HepG2 (cell line): ENCODE data around the gene CPEB2. TPM values are rescaled to one million over a fixed set of nuclear protein-coding genes. Genes with fewer than 3 reads are reported as not detected.
A peak's percentile ranks its signal among the peaks of the same experiment; 100 is the strongest.

ENCODE experiments used
- JUND ChIP-seq: sonication (generic); formaldehyde crosslinking; IDR thresholded peaks from 2 replicates; pipeline ENCODE4 v1.8.0; 2022; ENCODE audit warnings: mild to moderate bottlenecking, missing genetic modification reagents
- NFE2 ChIP-seq: sonication (generic); formaldehyde crosslinking; IDR thresholded peaks from 2 replicates; pipeline ENCODE4 v1.4.0; 2020; ENCODE audit warnings: missing genetic modification reagents
- NFE2L1 ChIP-seq: sonication (generic); formaldehyde crosslinking; IDR thresholded peaks from 2 replicates; pipeline ENCODE4 v1.4.0; 2020; ENCODE audit warnings: missing genetic modification reagents, mild to moderate bottlenecking, borderline replicate concordance
- NFKBIZ ChIP-seq: IDR thresholded peaks from 2 replicates; pipeline ENCODE4 v1.6.1; 2018; ENCODE audit warnings: missing genetic modification reagents, missing compliant biosample characterization
- polyA plus RNA-seq, 8 experiments: library from polyadenylated mRNA; depleted of rRNA in 3 of 8; stranded (reverse) in 7 of 8; unstranded in 1 of 8; fragments of >200 nt; fragmentation: Illumina TruSeq in 4 of 8; extraction: Trizol in 4 of 8; gene quantifications; 2 replicates each; pipeline versions ENCODE4 v1.2.1 to v1.2.3, GENCODE V29; 2011 to 2016; ENCODE audit warnings: low read depth in 4 of 8, missing spikeins in 1 of 8, mixed read lengths in 1 of 8; ENCODE audit not compliant: insufficient read depth in 1 of 8
- total RNA-seq, 5 experiments: library from RNA; depleted of rRNA; stranded (reverse); fragments of >200 nt; fragmentation: Illumina TruSeq; extraction: Trizol; gene quantifications; 2 replicates each; pipeline ENCODE4 v1.2.3, GENCODE V29; 2016; ENCODE audit warnings: low read depth in 1 of 5
- TF ChIP-seq, protein P1 (sequence below): sonication (generic); formaldehyde crosslinking; IDR thresholded peaks from 2 replicates; pipeline ENCODE4 v1.4.0; 2020; ENCODE audit warnings: missing genetic modification reagents
- TF ChIP-seq, protein P2 (sequence below): sonication (generic); formaldehyde crosslinking; IDR thresholded peaks from 2 replicates; pipeline ENCODE4 v1.5.1; 2020; ENCODE audit warnings: mild to moderate bottlenecking, missing genetic modification reagents
- TF ChIP-seq, protein P3 (sequence below): sonication (generic); formaldehyde crosslinking; IDR thresholded peaks from 2 replicates; pipeline ENCODE4 v1.5.0; 2020; ENCODE audit warnings: mild to moderate bottlenecking, missing genetic modification reagents, moderate library complexity
- TF ChIP-seq, protein P4 (sequence below): sonication (generic); formaldehyde crosslinking; conservative IDR thresholded peaks from 2 replicates; pipeline ENCODE4 v1.8.1; 2023; ENCODE audit warnings: missing genetic modification reagents
- TF ChIP-seq, protein P5 (sequence below): sonication (generic); formaldehyde crosslinking; IDR thresholded peaks from 2 replicates; pipeline ENCODE4 v1.9.0; 2021; ENCODE audit warnings: missing genetic modification reagents, borderline replicate concordance

CPEB2 gene
- total and polyA plus RNA-seq, 2 of the 13 experiments (the other 11 are each of a cell fraction or from before 2014, with no cell fraction given): 2.0 to 2.5 TPM

DNA sequence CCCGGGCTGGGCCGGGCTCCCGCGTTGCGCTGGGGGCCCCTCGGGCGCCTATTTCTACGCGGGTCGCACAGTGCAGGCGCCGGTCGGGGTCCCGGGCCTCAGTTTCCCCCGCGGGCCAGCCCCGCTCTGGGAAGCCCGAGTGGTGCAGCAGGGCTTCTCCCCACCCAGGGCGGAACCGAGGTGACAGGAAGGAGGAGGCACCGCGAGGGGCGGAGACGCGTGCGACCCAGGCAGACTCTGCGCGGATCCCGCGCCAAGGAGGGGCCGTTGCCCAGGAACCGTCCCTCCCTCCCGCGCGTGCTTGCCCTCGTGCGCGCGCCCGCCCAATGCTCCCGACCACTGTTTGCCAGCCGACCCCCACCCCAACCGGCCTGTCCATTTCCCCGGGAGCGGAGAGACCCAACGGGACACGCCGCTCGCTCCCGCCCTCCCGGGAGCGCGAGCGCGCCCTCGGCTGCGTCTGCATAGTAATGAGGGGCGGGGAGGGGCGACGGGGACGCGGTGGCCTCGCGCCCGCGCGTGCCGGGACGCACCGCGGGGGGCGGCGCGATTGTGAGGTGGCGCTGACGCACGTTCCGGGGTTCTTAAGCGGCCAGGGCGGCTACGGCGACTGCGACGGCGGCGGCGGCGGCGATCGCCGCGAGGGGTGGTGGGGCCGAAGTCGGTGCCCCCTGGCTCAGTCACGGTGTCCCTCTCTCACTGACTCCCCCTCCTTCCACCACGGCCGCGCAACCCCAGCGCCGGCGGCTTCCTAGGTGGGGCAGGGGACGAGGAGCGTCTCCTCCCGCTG lies at the start of gene CPEB2 (continued):
- TF ChIP-seq, protein P1, sequence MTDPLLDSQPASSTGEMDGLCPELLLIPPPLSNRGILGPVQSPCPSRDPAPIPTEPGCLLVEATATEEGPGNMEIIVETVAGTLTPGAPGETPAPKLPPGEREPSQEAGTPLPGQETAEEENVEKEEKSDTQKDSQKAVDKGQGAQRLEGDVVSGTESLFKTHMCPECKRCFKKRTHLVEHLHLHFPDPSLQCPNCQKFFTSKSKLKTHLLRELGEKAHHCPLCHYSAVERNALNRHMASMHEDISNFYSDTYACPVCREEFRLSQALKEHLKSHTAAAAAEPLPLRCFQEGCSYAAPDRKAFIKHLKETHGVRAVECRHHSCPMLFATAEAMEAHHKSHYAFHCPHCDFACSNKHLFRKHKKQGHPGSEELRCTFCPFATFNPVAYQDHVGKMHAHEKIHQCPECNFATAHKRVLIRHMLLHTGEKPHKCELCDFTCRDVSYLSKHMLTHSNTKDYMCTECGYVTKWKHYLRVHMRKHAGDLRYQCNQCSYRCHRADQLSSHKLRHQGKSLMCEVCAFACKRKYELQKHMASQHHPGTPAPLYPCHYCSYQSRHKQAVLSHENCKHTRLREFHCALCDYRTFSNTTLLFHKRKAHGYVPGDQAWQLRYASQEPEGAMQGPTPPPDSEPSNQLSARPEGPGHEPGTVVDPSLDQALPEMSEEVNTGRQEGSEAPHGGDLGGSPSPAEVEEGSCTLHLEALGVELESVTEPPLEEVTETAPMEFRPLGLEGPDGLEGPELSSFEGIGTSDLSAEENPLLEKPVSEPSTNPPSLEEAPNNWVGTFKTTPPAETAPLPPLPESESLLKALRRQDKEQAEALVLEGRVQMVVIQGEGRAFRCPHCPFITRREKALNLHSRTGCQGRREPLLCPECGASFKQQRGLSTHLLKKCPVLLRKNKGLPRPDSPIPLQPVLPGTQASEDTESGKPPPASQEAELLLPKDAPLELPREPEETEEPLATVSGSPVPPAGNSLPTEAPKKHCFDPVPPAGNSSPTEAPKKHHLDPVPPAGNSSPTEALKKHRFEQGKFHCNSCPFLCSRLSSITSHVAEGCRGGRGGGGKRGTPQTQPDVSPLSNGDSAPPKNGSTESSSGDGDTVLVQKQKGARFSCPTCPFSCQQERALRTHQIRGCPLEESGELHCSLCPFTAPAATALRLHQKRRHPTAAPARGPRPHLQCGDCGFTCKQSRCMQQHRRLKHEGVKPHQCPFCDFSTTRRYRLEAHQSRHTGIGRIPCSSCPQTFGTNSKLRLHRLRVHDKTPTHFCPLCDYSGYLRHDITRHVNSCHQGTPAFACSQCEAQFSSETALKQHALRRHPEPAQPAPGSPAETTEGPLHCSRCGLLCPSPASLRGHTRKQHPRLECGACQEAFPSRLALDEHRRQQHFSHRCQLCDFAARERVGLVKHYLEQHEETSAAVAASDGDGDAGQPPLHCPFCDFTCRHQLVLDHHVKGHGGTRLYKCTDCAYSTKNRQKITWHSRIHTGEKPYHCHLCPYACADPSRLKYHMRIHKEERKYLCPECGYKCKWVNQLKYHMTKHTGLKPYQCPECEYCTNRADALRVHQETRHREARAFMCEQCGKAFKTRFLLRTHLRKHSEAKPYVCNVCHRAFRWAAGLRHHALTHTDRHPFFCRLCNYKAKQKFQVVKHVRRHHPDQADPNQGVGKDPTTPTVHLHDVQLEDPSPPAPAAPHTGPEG (CRISPR knock-in tag): 0 out of 2 replicates have a peak, but pooled peaks have one; percentile 8
- TF ChIP-seq, protein P2, sequence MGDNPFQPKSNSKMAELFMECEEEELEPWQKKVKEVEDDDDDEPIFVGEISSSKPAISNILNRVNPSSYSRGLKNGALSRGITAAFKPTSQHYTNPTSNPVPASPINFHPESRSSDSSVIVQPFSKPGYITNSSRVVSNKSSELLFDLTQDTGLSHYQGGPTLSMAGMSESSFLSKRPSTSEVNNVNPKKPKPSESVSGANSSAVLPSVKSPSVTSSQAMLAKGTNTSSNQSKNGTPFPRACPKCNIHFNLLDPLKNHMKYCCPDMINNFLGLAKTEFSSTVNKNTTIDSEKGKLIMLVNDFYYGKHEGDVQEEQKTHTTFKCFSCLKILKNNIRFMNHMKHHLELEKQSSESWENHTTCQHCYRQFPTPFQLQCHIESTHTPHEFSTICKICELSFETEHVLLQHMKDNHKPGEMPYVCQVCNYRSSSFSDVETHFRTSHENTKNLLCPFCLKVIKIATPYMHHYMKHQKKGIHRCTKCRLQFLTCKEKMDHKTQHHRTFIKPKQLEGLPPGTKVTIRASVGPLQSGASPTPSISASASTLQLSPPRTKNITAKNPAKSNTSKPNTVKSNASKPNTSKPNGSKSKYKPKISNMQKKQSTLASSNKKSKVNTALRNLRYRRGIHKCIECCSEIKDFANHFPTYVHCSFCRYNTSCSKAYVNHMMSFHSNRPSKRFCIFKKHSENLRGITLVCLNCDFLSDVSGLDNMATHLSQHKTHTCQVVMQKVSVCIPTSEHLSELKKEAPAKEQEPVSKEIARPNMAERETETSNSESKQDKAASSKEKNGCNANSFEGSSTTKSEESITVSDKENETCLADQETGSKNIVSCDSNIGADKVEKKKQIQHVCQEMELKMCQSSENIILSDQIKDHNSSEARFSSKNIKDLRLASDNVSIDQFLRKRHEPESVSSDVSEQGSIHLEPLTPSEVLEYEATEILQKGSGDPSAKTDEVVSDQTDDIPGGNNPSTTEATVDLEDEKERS (CRISPR knock-in tag): peak; percentile 60; the same call in 1 of the 2 replicates
- TF ChIP-seq NFE2L1 (CRISPR knock-in tag) (no peak), NFKBIZ (CRISPR knock-in tag) (peak; percentile 26; the same call in 1 of the 2 replicates), JUND (0 out of 2 replicates have a peak, but pooled peaks have one; percentile 12), NFE2 (no peak)
- TF ChIP-seq, protein P3, sequence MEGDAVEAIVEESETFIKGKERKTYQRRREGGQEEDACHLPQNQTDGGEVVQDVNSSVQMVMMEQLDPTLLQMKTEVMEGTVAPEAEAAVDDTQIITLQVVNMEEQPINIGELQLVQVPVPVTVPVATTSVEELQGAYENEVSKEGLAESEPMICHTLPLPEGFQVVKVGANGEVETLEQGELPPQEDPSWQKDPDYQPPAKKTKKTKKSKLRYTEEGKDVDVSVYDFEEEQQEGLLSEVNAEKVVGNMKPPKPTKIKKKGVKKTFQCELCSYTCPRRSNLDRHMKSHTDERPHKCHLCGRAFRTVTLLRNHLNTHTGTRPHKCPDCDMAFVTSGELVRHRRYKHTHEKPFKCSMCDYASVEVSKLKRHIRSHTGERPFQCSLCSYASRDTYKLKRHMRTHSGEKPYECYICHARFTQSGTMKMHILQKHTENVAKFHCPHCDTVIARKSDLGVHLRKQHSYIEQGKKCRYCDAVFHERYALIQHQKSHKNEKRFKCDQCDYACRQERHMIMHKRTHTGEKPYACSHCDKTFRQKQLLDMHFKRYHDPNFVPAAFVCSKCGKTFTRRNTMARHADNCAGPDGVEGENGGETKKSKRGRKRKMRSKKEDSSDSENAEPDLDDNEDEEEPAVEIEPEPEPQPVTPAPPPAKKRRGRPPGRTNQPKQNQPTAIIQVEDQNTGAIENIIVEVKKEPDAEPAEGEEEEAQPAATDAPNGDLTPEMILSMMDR: 0 out of 2 replicates have a peak, but pooled peaks have one; percentile 1
- TF ChIP-seq, protein P4, sequence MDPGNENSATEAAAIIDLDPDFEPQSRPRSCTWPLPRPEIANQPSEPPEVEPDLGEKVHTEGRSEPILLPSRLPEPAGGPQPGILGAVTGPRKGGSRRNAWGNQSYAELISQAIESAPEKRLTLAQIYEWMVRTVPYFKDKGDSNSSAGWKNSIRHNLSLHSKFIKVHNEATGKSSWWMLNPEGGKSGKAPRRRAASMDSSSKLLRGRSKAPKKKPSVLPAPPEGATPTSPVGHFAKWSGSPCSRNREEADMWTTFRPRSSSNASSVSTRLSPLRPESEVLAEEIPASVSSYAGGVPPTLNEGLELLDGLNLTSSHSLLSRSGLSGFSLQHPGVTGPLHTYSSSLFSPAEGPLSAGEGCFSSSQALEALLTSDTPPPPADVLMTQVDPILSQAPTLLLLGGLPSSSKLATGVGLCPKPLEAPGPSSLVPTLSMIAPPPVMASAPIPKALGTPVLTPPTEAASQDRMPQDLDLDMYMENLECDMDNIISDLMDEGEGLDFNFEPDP (CRISPR knock-in tag): no peak
- TF ChIP-seq, protein P5, sequence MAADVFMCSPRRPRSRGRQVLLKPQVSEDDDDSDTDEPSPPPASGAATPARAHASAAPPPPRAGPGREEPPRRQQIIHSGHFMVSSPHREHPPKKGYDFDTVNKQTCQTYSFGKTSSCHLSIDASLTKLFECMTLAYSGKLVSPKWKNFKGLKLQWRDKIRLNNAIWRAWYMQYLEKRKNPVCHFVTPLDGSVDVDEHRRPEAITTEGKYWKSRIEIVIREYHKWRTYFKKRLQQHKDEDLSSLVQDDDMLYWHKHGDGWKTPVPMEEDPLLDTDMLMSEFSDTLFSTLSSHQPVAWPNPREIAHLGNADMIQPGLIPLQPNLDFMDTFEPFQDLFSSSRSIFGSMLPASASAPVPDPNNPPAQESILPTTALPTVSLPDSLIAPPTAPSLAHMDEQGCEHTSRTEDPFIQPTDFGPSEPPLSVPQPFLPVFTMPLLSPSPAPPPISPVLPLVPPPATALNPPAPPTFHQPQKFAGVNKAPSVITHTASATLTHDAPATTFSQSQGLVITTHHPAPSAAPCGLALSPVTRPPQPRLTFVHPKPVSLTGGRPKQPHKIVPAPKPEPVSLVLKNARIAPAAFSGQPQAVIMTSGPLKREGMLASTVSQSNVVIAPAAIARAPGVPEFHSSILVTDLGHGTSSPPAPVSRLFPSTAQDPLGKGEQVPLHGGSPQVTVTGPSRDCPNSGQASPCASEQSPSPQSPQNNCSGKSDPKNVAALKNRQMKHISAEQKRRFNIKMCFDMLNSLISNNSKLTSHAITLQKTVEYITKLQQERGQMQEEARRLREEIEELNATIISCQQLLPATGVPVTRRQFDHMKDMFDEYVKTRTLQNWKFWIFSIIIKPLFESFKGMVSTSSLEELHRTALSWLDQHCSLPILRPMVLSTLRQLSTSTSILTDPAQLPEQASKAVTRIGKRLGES: no peak
